Pancreas (tissue), 10 donors: ENCODE results near the gene GRK4. TPM values are rescaled to one million over a fixed set of nuclear protein-coding genes. Genes with fewer than 3 reads are reported as not detected.
A peak's percentile ranks its signal among the peaks of the same experiment; 100 is the strongest.

Source experiments
- ATAC-seq, 4 donors: fragments of 200-7000 bp; cut with Tn5 transposase; one replicate each; pipeline versions ENCODE4 v1.8.0 to v1.9.1; 2020; ENCODE audit warnings: mild to moderate bottlenecking in 4 of 4, moderate library complexity in 4 of 4
- DNase-seq, 6 donors: peaks; one replicate each; pipeline ENCODE4 v3.0.0-alpha.2; 2020
- FAIRE-seq: peaks from 2 replicates; lab custom pipeline; 2012; peaks lifted over from hg19 to GRCh38; lab: Jason Lieb, UNC
- H3K27ac ChIP-seq, 4 donors: fragments of 200-600 bp; sonication (generic); 1 replicate in 3 of 4; 2 replicates in 1 of 4; pipeline versions ENCODE4 v1.5.0 to v1.8.0; 2020
- H3K27me3 ChIP-seq, 4 donors: fragments of 200-600 bp; one replicate each; pipeline ENCODE4 v1.8.0; 2021
- H3K36me3 ChIP-seq, 3 donors: fragments of 200-600 bp; sonication (generic) in 1 of 3; one replicate each; pipeline versions ENCODE4 v1.5.0 to v1.8.0; 2020 to 2021
- H3K4me1 ChIP-seq, 3 donors: fragments of 200-600 bp; one replicate each; pipeline ENCODE4 v1.8.0; 2021
- H3K4me3 ChIP-seq, 4 donors: fragments of 200-600 bp; sonication (generic) in 2 of 4; one replicate each; pipeline versions ENCODE4 v1.5.0 to v1.8.0; 2020 to 2021
- H3K9me3 ChIP-seq, 4 donors: fragments of 200-600 bp; one replicate each; pipeline ENCODE4 v1.8.0; 2021
- WGBS, 2 donors: extraction: QIAGEN DNeasy Blood & Tissue Kit; methylation state at CpG; one replicate each; pipeline ENCODE4 v1.1.7; 2013; 5-methylcytosine and 5-hydroxymethylcytosine counted together
- intact Hi-C, 3 donors: fragments of 100-400 bp; cut with DNase I; formaldehyde crosslinking; loops; one replicate each; pipeline versions ENCODE4 v1.11.1 to v1.14.2; 2022
- polyA plus RNA-seq, 2 donors: library from polyadenylated mRNA; stranded (reverse); fragments of 200-250 nt; gene quantifications; one replicate each; pipeline ENCODE4 v1.2.3, GENCODE V29; 2013
- total RNA-seq, 6 donors: library from RNA; stranded (reverse); fragmentation: NEBNext Ultra II Directional in 4 of 6; extraction: Animal tissue kit (Norgen Biotek cat#: 25700) in 4 of 6; gene quantifications; one replicate each; pipeline versions ENCODE4 v1.2.1 to v1.2.4, GENCODE V29; 2021 to 2023
- TF ChIP-seq, protein P1 (sequence below), 4 donors: fragments of 200-600 bp; sonication (generic) in 3 of 4; IDR thresholded peaks; one replicate each; pipeline versions ENCODE4 v1.5.0 to v1.8.0; 2021; ENCODE audit warnings: antibody characterized with exemption in 4 of 4
- donor health status: healthy with polysubstance abuse.
- donor health status: DM: no; HTN: no; CAD: no; lungs with moderate emphysema.
- donor health status: DM: no; HTN: no; CAD: no.
- donor health status: control.
- donor health status: control.
- donor health status: Bipolar disorder and iron deficiency.
- donor health status: DM: yes; HTN: yes; CAD: no.
- donor health status: DM: no; HTN: no; CAD: no.
- donor health status: DM: no; HTN: no; CAD: no.
- donor health status: DM: yes; HTN: yes; CAD: no.

Gene GRK4
- total and polyA plus RNA-seq, 8 donors, result 4.6 to 9.7 (median 5.7) TPM

DNA sequence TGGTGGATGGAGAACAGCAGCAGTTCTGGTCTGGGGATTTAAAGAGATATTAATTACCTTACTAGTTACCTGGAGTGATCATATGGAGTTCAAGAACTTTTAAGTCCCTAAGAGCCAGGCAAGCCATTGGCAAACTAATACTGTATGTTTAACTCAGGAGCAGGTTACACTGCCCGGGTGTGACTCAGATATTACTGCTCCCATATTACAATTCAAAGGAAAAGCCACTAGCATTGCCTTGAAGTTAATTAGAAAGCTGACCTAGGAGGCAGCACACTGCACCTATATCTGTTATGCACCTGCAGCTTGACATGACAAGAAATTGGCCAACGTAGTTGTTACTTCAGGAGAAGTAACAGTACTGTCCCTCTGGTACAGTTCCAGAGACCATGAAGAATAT is 47.2 kb downstream of the GRK4 start:
- ATAC-seq, result peak; percentile 6 to 26 (median 14)

DNA sequence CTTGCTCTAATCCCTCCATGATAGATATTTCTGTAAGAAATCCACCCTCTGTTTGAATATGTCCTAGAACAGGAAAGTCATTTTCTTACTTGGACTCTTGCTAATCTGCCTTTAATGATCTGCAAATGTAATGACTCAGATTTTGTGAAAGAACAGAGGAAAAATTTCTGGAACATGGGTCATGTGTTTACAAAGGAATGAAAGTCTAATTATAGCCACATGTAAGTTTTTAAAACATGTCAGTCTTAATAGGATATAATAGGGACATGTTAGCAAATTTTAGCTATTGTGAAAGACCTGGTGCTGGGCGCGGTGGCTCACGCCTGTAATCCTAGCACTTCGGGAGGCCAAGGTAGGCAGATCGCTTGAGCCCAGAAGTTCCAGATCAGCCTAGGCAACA is 47.6 kb downstream of the GRK4 start:
- Histone ChIP-seq H3K36me3 (no peaks in the 10 kb centered on the region), H3K9me3 (no peaks in the 10 kb centered on the region), H3K4me3 (no peak overlapping the region), H3K4me1 (peaks cover 4 to 18% (median 13%) of the 10 kb centered on the region in 3 donors), H3K27me3 (no peaks in the 10 kb centered on the region), H3K27ac (peak overlapping the region in 1 of 4 donors; percentile 24)
- DNase-seq (no peak), ATAC-seq (peak in 3 of 4 donors; percentile 25 to 39 (median 36)), FAIRE-seq (no peak)
- intact Hi-C loops, result no loop called here
- WGBS, 2 donors, result 86 to 96% methylated on average over 5 of the region's 5 CpGs
- TF ChIP-seq, protein P1, sequence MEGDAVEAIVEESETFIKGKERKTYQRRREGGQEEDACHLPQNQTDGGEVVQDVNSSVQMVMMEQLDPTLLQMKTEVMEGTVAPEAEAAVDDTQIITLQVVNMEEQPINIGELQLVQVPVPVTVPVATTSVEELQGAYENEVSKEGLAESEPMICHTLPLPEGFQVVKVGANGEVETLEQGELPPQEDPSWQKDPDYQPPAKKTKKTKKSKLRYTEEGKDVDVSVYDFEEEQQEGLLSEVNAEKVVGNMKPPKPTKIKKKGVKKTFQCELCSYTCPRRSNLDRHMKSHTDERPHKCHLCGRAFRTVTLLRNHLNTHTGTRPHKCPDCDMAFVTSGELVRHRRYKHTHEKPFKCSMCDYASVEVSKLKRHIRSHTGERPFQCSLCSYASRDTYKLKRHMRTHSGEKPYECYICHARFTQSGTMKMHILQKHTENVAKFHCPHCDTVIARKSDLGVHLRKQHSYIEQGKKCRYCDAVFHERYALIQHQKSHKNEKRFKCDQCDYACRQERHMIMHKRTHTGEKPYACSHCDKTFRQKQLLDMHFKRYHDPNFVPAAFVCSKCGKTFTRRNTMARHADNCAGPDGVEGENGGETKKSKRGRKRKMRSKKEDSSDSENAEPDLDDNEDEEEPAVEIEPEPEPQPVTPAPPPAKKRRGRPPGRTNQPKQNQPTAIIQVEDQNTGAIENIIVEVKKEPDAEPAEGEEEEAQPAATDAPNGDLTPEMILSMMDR (IDR thresholded peaks at IDR 0.05), result no peak

More for the DNA sequence above, 47.2 kb downstream of the GRK4 start:
- no peaks in the 10 kb centered on the region for H3K36me3 ChIP-seq
- H3K9me3 ChIP-seq, result no peaks in the 10 kb centered on the region
- WGBS, 2 donors, result 48 to 61% methylated on average over 2 of the region's 2 CpGs
- peaks cover 4 to 18% (median 13%) of the 10 kb centered on the region in 3 donors for H3K4me1 ChIP-seq
- H3K27ac ChIP-seq, result peak overlapping the region in 1 of 4 donors; percentile 24
- no peak for FAIRE-seq
- intact Hi-C loops, result no loop called here
- TF ChIP-seq, protein P1 (IDR thresholded peaks at IDR 0.05), result no peak
- no peaks in the 10 kb centered on the region for H3K27me3 ChIP-seq
- H3K4me3 ChIP-seq, result no peak overlapping the region
- no peak for DNase-seq

DNA sequence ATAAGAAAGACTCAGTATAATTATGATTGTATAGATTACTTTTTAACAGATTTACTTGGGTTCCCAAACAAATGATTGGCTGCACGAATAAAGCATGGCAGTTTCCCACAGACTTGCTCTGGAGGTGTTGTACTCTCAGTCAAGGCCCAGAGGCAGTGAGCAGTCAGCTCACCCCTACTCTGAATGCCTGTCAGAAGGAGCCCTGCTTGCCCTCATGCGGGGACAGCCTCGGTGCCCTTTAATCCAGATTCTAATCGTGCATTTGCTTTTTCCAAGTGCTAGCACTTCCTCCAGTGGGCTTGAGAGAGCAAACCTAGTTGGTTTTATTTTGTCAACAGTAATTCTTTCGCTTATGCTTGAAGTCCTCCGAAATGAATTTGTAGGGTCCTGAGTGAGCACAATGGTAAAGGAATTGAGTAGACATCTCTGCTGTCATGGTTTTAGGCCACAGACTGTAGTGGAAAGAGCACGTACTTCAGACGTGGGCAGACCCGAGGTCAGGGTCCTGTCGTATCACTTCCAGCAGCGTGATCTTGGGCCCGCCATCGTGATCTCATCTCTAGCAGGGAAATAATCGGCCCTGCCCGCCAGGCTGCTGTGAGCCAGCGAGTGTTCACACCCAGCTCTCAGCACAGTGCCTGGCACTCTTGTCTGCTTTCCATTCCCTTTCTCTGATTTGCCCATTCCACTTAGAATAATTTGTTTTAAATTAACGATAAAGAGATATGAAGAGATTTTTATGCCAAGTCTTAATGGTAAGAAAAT is 48.3 kb downstream of the GRK4 start:
- WGBS, 2 donors, result 93 to 95% methylated on average over 17 of the region's 17 CpGs
- no peaks in the 10 kb centered on the region for H3K9me3 ChIP-seq
- no peaks in the 10 kb centered on the region for H3K36me3 ChIP-seq
- TF ChIP-seq, protein P1 (IDR thresholded peaks at IDR 0.05), result no peak
- H3K27me3 ChIP-seq, result no peaks in the 10 kb centered on the region
- DNase-seq (no peak), FAIRE-seq (no peak), ATAC-seq (no peak)
- no peak overlapping the region for H3K27ac ChIP-seq
- no peak overlapping the region for H3K4me3 ChIP-seq
- intact Hi-C loops, result no loop called here
- H3K4me1 ChIP-seq, result peaks cover 4 to 18% (median 13%) of the 10 kb centered on the region in 3 donors

DNA sequence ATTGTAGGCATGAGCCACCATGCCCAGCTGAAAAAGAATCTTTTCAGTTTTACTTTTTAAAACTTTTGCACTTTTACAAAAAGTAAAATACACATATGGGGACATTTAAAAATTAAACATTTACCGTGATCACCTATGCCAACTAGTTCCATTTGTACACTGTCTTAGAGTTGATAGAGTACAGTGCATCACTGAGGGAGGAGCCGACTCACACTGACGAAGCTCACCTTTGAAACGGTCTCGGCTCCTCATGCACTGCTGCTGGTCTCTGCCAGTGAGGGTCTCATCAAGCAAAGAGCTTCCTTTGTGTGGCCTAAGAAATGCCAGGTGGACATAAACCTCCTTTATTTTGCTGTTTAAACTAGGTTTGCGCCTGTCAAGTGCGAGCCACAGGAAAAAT is 50.0 kb downstream of the GRK4 start:
- Histone ChIP-seq H3K4me1 (peaks cover 4 to 18% (median 13%) of the 10 kb centered on the region in 3 donors), H3K36me3 (no peaks in the 10 kb centered on the region), H3K9me3 (no peaks in the 10 kb centered on the region), H3K27me3 (no peaks in the 10 kb centered on the region), H3K27ac (no peak overlapping the region), H3K4me3 (no peak overlapping the region)
- TF ChIP-seq, protein P1 (IDR thresholded peaks at IDR 0.05), result no peak
- no peak for FAIRE-seq
- peak in 2 of 4 donors; percentile 16 to 23 for ATAC-seq
- no peak for DNase-seq
- 54 to 68% methylated on average over 7 of the region's 7 CpGs for WGBS, 2 donors
- intact Hi-C loops, result no loop called here

DNA sequence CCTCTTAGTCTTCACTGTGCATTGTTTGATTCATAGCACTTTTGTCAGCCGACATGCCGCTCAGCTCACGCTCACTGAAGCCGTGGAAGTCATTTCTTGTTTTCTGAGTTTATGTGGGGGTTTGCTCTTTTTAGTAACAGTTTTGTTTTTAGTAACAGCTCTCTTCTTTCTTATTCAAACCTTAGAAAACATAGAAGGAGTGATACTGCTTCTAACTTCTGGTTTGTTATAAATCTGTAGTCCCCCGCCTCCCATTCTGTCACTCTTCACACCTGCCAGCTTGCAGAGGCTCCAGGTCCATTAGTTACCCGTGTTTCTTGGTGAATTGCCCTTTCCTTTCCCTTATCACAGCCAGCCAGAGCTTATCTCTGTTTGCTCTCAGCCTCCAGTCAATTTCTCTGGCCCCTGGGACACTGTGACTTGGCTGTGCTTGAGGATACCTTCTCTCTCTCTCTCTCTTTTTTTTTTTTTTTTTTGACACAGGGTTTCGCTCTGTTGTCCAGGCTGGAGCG is 50.5 kb downstream of the GRK4 start:
- H3K9me3 ChIP-seq, result no peaks in the 10 kb centered on the region
- H3K4me1 ChIP-seq, result peaks cover 4 to 18% (median 13%) of the 10 kb centered on the region in 3 donors
- H3K36me3 ChIP-seq, result no peaks in the 10 kb centered on the region
- no peaks in the 10 kb centered on the region for H3K27me3 ChIP-seq
- DNase-seq, result peak in 4 of 6 donors; percentile 62 to 73 (median 64)
- H3K27ac ChIP-seq, result no peak overlapping the region
- intact Hi-C loops, result no loop called here
- peak; percentile 87 to 98 (median 94) for ATAC-seq
- WGBS, 2 donors, result 12 to 14% methylated on average over 8 of the region's 8 CpGs
- FAIRE-seq, result no peak
- TF ChIP-seq, protein P1 (IDR thresholded peaks at IDR 0.05), result no peak
- H3K4me3 ChIP-seq, result no peak overlapping the region
